Measurements from ENCODE around the gene LTBP2. TPM values are rescaled to one million over a fixed set of nuclear protein-coding genes. Genes with fewer than 3 reads are reported as not detected.

The LTBP2 gene
- total and polyA plus RNA-seq, 2 donors, result 6.8 to 26.7 TPM

DNA sequence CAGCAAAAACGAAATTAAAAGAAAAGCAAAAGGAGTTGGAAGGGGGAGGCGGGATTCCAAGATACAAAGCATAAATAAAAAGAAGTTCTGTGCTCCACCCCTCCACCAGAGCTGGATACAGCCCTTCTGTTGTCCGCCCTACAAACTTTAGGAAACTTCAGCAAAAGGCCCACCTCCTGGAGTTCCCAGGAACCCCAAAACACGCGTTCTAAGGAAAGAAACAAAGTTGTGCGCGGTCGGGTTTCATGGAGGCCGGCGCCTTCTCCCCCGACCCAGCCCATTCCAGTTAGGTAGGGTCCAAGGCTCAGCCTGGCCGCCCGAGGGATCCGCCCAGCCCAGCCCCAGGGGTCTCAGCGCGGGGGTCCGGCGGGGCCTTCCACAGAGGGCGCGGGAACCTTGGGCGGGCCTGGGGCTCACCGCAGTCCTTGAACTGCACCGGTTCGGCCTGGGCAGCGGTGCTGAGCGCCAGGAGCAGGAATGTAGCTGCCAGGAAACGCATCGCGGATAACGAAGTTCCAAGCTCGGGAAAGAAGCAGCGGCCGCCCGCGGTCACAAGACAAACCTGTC lies 119.2 kb downstream of the LTBP2 start, which contains the start of gene NPC2:
Gene NPC2, minus strand, starts transcription at position 530 of the 567 bp plus-strand sequence. Its CDS starts 31 bp downstream, at position 499.
- Histone ChIP-seq H3K4me1 (ENCODE audit: insufficient read depth) (no peaks in the 10 kb centered on the region), H3K36me3 (ENCODE audit: insufficient read depth) (no peaks in the 10 kb centered on the region), H3K27ac (ENCODE audit: low read depth) (peak within 1 kb of the TSS; percentile 97), H3K4me3 (ENCODE audit: low read depth, low read length) (peak within 1 kb of the TSS; percentile 86)
- under 1% methylated on average over 35 of the region's 35 CpGs for WGBS
- no peak for DNase-seq (ENCODE audit: extremely low spot score)

DNA sequence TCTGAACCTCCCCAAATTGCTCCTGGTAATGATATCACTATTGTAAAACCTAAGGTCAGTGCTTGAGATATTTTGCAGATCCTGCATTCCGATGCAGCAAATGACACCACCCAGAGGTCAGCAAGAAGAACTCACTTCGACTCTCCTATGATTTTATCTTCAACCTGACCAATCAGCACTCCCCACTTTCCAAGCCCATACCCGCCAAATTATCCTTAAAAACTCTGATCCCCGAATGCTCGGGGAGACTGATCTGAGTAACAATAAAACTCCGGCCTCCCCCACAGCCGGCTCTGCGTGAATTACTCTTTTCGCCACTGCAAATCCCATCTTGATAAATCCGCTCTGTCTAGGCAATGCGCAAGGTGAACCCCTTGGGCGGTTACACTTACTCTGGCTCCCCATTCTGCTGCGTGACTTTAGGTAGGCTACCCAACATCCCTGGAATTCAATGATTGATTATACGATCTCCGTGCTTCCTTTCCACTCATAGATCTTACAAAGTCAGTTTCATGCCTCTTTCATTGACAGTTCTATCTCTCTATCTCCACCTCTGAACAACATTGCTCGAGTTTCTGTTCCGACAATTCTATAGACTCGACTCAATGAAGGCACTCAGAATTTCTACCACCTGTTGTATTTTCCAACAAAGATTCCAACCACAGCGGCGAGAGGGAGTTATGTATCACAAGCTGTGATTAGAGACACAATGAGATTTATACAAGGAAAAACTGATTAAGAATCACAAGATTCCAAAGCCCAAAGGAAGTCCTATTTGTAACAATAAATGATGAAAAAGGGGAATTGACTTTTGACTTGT lies 119.9 kb downstream of the LTBP2 start:
- Histone ChIP-seq H3K36me3 (ENCODE audit: insufficient read depth) (no peaks in the 10 kb centered on the region), H3K27ac (ENCODE audit: low read depth) (no peak overlapping the region), H3K4me3 (ENCODE audit: low read depth, low read length) (peak overlapping the region; percentile 86), H3K4me1 (ENCODE audit: insufficient read depth) (no peaks in the 10 kb centered on the region)
- DNase-seq (ENCODE audit: extremely low spot score), result no peak
- WGBS, result 4% methylated on average over 20 of the region's 20 CpGs

DNA sequence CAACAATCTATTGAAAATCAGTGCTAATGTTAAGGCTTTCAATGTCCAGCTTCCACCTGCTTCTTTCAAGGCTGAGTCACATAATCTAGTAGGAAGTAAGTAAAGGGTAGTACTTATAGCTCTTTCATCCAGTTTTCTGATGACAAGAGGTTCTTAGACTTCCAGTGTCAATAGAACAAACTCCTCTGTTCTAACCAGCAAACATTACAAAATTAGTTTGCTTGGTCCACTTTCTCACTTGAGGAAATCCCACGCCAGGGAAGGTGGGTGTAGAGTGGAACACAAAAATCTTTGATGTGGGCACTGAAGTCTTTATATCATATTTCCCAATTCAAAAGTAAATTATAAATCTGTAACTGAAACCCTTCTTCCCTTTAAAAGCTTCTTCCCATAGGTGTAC lies 121.6 kb downstream of the LTBP2 start:
- DNase-seq (ENCODE audit: extremely low spot score), result no peak
- Histone ChIP-seq H3K4me1 (ENCODE audit: insufficient read depth) (no peaks in the 10 kb centered on the region), H3K4me3 (ENCODE audit: low read depth, low read length) (no peak overlapping the region), H3K36me3 (ENCODE audit: insufficient read depth) (no peaks in the 10 kb centered on the region), H3K27ac (ENCODE audit: low read depth) (no peak overlapping the region)
- 90% methylated on average over 1 of the region's 1 CpG for WGBS

DNA sequence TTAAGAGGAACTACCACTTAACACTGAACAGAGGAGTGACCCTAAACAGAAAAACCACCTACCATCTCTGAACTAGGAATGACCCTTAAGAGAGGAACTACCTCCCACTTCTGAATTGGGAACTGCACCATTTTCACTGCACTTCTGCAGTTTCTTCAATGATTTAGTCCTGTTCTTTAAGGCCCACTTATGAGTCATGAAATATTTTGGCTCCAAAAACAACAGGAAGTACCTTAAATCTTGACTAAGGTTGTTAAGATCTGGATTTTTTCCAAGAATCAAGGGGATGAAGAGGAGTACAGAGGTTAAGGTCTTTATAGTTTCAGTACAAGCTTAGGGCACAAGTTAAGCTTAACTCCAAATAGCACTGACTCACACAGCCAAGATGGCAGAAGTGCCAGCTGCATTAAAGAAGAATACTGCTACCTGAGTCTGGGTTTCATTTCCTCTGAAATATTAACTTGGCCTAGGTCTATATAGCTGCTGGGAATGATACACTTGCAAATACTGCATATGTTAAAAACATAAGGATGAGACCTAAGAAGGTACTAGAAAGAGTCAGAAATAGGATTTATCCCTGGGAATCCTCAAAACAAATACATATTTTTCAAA lies 123.1 kb downstream of the LTBP2 start:
- Histone ChIP-seq H3K36me3 (ENCODE audit: insufficient read depth) (no peaks in the 10 kb centered on the region), H3K27ac (ENCODE audit: low read depth) (no peak overlapping the region), H3K4me3 (ENCODE audit: low read depth, low read length) (no peak overlapping the region), H3K4me1 (ENCODE audit: insufficient read depth) (no peaks in the 10 kb centered on the region)
- DNase-seq (ENCODE audit: extremely low spot score), result no peak

DNA sequence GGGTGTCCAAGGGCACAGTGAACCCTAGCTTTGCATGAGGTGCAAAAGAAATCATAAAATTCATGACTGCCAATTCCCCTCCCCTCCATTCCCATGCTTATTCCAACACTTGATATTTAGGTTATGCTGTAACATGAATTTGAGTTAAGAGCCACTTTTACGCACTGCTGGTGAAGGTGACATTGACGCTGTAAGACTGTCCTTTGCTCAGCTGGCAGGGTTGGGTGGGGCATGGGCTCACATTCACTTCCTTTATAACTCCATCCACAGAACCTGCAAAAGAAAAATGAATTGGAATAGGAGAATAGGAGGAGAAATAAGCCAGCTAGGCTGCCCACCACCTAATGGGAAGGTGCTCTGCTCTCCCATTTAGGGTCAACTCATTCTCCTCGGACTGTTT lies 125.9 kb downstream of the LTBP2 start:
- H3K4me1 ChIP-seq (ENCODE audit: insufficient read depth), result no peaks in the 10 kb centered on the region
- H3K4me3 ChIP-seq (ENCODE audit: low read depth, low read length), result no peak overlapping the region
- H3K36me3 ChIP-seq (ENCODE audit: insufficient read depth), result peaks cover 6% of the 10 kb centered on the region
- no peak for DNase-seq (ENCODE audit: extremely low spot score)
- no peak overlapping the region for H3K27ac ChIP-seq (ENCODE audit: low read depth)
- WGBS, result 82% methylated on average over 3 of the region's 3 CpGs

DNA sequence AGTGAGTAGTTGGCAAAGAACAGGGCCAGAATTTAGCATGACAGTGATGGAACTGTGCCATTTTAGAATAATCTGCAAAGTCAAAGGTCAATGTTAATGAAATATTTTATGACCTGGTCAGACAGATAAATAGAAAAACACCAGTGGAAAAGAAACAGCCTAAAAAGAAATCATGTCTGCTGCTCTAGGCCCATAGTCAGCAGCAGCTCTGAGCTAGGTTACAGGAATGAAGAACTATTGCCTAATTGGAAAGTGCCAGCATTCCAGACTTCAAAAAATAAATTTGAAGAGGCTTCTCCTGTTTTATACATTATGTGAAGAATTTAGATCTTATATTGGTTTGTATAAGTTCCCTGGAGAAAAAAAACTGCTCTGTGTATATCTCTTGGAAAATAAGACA lies 128.7 kb downstream of the LTBP2 start:
- peaks cover 6% of the 10 kb centered on the region for H3K36me3 ChIP-seq (ENCODE audit: insufficient read depth)

DNA sequence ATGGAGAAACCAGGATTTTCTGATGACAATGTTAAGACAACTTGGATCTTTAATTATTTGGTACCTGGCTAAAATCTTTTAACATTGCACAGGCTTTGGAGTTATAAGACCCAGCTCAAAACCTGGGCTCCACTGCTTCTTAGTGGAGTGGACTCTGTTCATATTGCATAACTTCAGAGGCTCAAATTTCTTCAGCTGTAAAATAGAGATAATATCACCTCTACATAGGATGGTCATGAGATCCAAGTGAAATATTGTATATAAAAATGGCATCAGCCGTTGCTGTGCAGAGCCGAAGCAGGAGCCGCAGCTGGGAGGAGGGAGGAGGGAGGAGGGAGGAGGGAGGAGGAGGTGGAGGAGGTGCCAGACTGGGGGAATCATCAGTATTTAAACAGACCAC lies 129.5 kb downstream of the LTBP2 start:
- no peaks in the 10 kb centered on the region for H3K4me1 ChIP-seq (ENCODE audit: insufficient read depth)
- no peak overlapping the region for H3K4me3 ChIP-seq (ENCODE audit: low read depth, low read length)
- 73% methylated on average over 3 of the region's 3 CpGs for WGBS
- H3K36me3 ChIP-seq (ENCODE audit: insufficient read depth), result peaks cover 6% of the 10 kb centered on the region
- no peak overlapping the region for H3K27ac ChIP-seq (ENCODE audit: low read depth)
- DNase-seq (ENCODE audit: extremely low spot score), result no peak

More for the DNA sequence above, 128.7 kb downstream of the LTBP2 start:
- no peaks in the 10 kb centered on the region for H3K4me1 ChIP-seq (ENCODE audit: insufficient read depth)
- no peak overlapping the region for H3K4me3 ChIP-seq (ENCODE audit: low read depth, low read length)
- H3K27ac ChIP-seq (ENCODE audit: low read depth), result no peak overlapping the region
- no peak for DNase-seq (ENCODE audit: extremely low spot score)

DNA sequence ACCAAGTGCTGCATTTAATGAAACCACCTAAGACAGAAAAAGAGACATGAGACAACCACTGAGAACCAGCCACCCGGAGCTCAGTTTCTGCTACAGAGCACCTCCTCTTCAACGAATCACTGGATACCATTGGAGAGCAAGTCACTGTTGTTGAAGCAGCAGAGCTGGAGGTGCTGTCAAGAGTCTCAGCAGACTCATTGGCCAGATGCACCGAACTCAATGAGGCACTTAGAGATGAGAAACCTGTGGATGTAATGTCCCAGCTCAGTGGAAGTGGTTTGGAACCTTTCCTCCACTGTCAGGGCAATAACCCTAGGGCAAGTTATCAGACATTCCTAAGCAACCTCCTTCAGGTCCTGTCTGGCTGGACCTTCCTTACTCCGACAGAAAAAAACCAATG lies 132.0 kb downstream of the LTBP2 start:
- 80% methylated on average over 4 of the region's 4 CpGs for WGBS
- H3K4me3 ChIP-seq (ENCODE audit: low read depth, low read length), result no peak overlapping the region
- no peaks in the 10 kb centered on the region for H3K4me1 ChIP-seq (ENCODE audit: insufficient read depth)
- no peak overlapping the region for H3K27ac ChIP-seq (ENCODE audit: low read depth)
- peaks cover 6% of the 10 kb centered on the region for H3K36me3 ChIP-seq (ENCODE audit: insufficient read depth)
- no peak for DNase-seq (ENCODE audit: extremely low spot score)

DNA sequence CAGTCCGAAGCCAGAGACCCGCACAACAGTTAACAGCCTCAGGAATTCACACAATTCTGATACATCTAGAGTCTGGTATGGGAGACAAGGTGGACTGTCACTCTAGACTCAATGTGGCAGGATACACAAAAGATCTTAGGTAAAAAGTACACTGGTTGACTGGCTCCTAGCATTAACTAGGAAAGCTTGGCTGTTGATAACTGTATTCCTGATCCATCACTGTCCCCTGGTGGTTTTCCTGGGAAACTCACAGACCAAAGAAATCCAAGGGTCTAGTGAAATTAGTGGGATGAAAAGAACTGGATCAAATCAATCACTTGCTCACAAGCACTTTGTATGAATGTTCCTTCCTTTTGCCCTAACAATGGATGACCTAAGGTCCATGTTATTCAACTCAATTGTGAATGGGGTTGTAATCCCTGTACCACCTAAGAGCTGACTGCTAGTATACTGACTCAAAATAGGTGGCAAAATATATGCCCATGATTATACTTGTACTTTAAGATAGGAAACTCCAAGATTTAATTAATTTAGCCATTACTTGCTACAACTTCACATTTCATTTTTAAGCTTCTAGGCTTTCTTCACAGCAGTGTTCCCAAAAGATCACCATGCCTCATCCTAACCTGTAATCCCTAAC lies 132.9 kb downstream of the LTBP2 start:
- WGBS, result 96% methylated on average over 2 of the region's 2 CpGs
- no peak overlapping the region for H3K27ac ChIP-seq (ENCODE audit: low read depth)
- no peak overlapping the region for H3K4me3 ChIP-seq (ENCODE audit: low read depth, low read length)
- DNase-seq (ENCODE audit: extremely low spot score), result no peak
- H3K36me3 ChIP-seq (ENCODE audit: insufficient read depth), result peaks cover 6% of the 10 kb centered on the region
- H3K4me1 ChIP-seq (ENCODE audit: insufficient read depth), result no peaks in the 10 kb centered on the region

DNA sequence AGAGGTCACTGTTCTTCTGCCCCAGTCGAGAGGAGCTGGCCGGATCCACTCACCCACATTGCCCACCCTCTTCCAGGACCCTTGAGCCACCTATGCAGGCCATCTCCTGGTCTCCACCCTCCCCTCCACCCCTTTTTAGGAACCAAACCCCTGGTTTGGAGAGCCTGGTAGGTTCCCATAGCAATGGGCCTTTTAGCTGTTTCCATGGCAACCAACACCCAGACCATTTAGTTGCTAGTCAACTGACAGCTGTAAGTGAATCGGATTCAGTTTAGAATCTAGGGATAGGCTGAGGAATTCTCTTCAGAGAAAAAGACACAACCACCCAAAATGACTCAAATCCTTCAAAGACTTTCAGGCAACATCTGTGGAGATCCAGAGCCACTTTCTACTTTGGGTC lies 135.4 kb downstream of the LTBP2 start:
- 86% methylated on average over 3 of the region's 3 CpGs for WGBS

DNA sequence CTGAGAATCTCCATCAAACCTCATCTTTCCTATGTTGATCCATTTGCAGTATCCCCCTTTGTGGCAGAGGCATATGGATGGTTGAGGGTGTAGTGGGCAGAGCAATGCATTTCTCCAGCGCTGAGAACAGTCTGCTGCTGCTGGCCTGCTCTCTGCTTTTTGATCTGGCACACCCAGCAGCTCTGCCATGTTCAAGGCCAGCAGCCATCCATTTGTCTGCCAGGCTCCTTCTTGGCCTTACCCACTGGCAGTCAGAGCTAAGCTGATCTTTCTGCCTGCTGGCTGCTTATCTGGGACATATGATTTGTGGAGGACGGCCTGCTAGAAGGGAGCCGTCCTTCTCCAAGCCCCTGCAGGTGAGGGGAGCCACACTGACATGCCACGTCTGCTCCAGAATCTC lies 135.9 kb downstream of the LTBP2 start:
- Histone ChIP-seq H3K27ac (ENCODE audit: low read depth) (no peak overlapping the region), H3K4me1 (ENCODE audit: insufficient read depth) (no peaks in the 10 kb centered on the region), H3K4me3 (ENCODE audit: low read depth, low read length) (no peak overlapping the region), H3K36me3 (ENCODE audit: insufficient read depth) (no peaks in the 10 kb centered on the region)
- DNase-seq (ENCODE audit: extremely low spot score), result no peak
- 84% methylated on average over 4 of the region's 4 CpGs for WGBS

More for the DNA sequence above, 135.4 kb downstream of the LTBP2 start:
- Histone ChIP-seq H3K36me3 (ENCODE audit: insufficient read depth) (no peaks in the 10 kb centered on the region), H3K4me1 (ENCODE audit: insufficient read depth) (no peaks in the 10 kb centered on the region), H3K27ac (ENCODE audit: low read depth) (no peak overlapping the region), H3K4me3 (ENCODE audit: low read depth, low read length) (no peak overlapping the region)
- DNase-seq (ENCODE audit: extremely low spot score), result no peak

DNA sequence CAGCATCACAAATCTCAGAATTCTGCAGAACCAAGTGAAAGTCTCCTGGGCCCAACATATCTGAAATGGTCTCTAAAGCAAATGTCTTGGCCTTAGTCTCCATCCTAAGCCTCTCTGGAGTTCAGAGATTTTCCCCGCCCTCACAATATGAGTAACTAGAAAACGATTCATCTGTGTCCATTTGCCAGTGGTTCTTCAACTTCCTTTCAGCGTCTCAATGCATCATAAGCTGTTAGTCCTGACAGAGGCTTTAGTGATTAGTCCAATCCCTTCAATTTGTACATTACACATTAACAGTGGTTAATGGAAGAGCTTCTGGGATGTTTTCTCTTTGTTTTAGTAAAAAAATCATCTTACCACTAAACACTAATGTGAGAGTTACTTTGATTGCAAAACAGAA lies 136.4 kb downstream of the LTBP2 start:
- 43% methylated on average over 3 of the region's 3 CpGs for WGBS
- Histone ChIP-seq H3K4me3 (ENCODE audit: low read depth, low read length) (no peak overlapping the region), H3K4me1 (ENCODE audit: insufficient read depth) (no peaks in the 10 kb centered on the region), H3K27ac (ENCODE audit: low read depth) (no peak overlapping the region), H3K36me3 (ENCODE audit: insufficient read depth) (no peaks in the 10 kb centered on the region)
- DNase-seq (ENCODE audit: extremely low spot score), result no peak

DNA sequence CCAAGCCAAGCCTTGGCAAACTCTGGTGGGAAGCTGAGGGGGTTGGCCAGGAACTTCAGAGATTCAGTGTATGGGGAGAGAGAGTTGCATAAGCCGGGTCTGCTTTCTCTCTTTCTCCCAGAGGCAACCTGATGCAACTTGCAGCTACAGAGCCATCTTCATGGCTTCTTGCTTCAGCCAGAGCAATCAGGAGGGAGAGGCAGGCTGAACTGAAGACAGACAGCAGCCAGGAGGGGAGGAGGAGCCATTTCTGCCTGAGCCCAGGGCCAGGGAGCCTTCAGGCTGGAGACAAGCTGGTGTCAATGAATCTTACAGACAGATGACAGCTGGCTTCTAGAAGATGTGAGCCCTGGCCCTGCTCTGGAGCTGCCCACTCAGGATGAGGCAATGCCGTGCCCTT lies 137.7 kb downstream of the LTBP2 start:
- H3K36me3 ChIP-seq (ENCODE audit: insufficient read depth), result no peaks in the 10 kb centered on the region
- H3K4me3 ChIP-seq (ENCODE audit: low read depth, low read length), result no peak overlapping the region
- no peaks in the 10 kb centered on the region for H3K4me1 ChIP-seq (ENCODE audit: insufficient read depth)
- H3K27ac ChIP-seq (ENCODE audit: low read depth), result no peak overlapping the region
- DNase-seq (ENCODE audit: extremely low spot score), result no peak
- 80% methylated on average over 2 of the region's 2 CpGs for WGBS

DNA sequence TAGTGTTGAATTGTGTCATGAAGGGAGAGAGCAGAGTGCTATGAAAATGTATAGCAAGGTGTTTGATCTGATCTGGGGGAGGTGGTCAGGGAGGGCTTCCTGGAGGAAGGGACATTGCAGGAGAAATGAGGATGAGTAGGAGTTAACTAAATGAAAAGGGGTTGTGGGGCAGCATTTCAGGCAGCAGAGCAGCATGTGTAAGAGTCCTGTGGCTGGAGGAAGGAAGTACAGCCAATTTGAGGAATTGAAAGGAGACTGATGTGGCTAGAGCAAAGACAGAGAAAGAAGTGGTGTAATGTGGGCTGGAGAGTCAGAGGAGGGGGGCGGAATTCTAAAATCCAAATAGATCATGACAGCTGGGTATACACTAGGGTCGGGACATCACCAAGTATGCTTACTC lies 139.4 kb downstream of the LTBP2 start:
- no peaks in the 10 kb centered on the region for H3K36me3 ChIP-seq (ENCODE audit: insufficient read depth)

More for the DNA sequence above, 139.4 kb downstream of the LTBP2 start:
- no peak for DNase-seq (ENCODE audit: extremely low spot score)
- H3K4me1 ChIP-seq (ENCODE audit: insufficient read depth), result no peaks in the 10 kb centered on the region
- 94% methylated on average over 2 of the region's 2 CpGs for WGBS
- no peak overlapping the region for H3K4me3 ChIP-seq (ENCODE audit: low read depth, low read length)
- H3K27ac ChIP-seq (ENCODE audit: low read depth), result no peak overlapping the region

All from urinary bladder (tissue), 4 donors.